GM12872 (cell line): ENCODE results near the gene SLX4IP.

ENCODE experiments used
- TF ChIP-seq, protein P1 (sequence below): IDR thresholded peaks from 3 replicates; pipeline ENCODE4 v1.5.1; 2011; ENCODE audit warnings: low read depth, mild to moderate bottlenecking, low read length, moderate library complexity; ENCODE audit not compliant: insufficient read depth

Gene SLX4IP

DNA sequence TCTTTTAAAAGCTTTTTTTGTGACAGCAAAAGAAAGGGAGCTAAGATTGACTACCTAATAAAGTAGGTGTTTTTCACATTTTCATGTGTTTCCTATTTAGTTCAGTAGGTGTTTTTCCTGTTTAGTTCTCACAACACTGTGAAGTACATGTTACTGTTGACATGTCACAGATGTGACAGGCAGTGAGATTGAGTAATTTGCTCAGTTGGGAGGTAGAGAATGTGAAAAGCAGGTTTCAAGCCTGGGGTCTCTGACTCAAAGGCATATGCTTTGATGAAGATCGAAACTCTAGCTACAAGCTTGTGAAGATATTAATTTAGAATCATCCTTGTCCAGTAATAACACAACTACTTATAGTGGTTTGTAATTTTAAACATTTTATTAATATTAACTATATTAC lies 43.1 kb downstream of the SLX4IP start:
- TF ChIP-seq, protein P1, sequence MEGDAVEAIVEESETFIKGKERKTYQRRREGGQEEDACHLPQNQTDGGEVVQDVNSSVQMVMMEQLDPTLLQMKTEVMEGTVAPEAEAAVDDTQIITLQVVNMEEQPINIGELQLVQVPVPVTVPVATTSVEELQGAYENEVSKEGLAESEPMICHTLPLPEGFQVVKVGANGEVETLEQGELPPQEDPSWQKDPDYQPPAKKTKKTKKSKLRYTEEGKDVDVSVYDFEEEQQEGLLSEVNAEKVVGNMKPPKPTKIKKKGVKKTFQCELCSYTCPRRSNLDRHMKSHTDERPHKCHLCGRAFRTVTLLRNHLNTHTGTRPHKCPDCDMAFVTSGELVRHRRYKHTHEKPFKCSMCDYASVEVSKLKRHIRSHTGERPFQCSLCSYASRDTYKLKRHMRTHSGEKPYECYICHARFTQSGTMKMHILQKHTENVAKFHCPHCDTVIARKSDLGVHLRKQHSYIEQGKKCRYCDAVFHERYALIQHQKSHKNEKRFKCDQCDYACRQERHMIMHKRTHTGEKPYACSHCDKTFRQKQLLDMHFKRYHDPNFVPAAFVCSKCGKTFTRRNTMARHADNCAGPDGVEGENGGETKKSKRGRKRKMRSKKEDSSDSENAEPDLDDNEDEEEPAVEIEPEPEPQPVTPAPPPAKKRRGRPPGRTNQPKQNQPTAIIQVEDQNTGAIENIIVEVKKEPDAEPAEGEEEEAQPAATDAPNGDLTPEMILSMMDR: no peak

DNA sequence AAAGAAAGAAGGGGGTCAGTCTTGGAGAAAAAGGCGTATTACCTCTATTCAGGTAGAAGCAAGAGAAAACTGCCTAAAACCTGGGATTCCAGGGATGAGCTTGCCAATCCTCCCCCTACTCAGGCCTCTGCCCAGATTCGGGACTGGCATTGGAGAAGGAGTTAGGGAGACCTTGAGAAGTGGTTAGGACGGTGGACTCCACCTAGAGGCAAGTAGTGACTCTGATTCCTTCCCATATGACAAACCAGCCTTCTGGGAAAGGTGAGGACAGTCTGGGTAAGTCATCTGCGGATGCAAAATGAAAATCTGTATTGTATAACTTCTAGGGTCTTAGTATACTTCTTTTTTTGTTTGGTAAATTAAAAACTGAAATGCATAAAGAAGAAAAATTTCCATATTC lies 43.8 kb downstream of the SLX4IP start:
- TF ChIP-seq, protein P1: no peak

DNA sequence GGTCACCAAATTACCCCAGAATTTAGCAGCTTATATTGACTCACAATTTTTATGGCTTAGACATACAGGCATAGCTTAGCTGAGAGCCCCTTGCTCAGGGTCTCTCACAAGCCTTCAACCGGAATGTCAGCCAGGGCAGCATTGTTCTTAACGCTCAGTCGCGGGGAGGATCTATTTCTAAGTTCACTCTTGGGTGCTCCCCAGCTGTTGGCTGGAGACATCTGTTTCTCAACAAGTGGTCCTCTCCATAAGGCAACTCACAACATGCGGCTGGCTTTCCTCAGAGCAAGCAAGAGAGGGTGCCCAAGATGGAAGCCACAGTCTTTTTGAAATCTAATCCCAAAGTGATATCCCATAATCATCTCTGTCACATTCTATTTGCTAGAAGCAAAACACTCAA lies 46.6 kb downstream of the SLX4IP start:
- TF ChIP-seq, protein P1: no peak

DNA sequence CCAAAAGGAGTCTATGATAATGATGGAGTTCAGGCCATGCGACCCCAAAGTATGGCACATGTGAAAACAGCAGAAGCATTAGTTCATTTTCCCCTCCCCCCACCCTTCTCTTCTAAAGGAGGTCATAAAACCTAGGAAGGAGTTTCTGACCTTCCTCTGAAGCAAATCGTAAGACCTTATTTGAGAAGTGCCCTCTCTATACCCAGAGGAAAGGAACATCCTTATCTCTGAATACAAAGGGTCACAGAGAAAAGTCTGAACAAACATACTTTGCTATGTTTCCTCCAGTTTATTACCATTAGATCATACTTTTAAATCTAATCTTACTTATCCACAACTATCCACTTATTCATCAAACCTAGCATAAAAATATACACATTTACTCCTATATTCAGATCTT lies 48.6 kb downstream of the SLX4IP start:
- TF ChIP-seq, protein P1: no peak

DNA sequence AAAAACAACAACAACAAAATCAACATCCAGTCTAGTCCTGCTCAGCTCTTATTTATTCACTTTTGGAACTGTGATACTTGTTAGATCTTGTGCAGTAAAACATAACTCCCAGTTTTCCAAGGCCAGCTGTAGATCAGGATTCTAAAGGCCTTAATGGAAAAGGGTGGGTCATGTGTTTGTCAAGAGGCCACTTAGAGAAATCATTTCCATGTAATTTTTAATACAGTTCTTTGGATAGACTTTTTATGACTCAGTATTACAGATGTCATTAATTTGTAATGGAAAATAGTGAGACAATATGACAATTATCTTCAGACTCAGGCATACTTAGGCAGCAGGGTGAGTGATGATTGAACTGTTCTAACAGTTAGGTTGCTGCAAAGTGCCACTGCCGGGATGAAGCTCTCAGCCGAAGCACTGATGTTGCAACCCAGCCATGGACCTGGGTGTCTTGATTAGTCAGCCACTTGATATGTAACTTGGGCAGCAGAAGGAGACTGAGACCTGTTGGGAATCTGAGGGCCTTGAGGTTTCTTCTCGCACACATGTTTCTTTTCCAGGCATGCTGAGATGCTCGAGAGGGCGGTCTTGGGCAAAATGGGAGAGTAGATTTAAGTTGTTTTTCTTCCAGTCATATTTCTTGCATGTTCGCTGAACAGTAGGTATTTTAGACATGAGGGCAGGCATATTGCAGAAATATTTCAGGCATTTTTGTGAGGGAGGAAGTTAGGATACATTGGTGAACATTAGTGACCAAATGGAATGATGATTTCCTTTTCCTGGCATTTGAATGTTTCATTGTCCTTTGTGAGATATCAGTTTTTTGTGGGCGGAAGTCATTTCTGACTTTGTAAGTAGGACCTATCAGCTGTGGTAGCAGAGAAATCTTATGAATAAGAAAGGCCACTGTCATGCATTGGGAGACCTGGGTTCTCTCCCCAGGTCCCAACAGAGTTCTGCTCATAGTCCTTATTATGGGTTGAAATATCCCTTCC lies 52.3 kb downstream of the SLX4IP start:
- TF ChIP-seq, protein P1: no peak

DNA sequence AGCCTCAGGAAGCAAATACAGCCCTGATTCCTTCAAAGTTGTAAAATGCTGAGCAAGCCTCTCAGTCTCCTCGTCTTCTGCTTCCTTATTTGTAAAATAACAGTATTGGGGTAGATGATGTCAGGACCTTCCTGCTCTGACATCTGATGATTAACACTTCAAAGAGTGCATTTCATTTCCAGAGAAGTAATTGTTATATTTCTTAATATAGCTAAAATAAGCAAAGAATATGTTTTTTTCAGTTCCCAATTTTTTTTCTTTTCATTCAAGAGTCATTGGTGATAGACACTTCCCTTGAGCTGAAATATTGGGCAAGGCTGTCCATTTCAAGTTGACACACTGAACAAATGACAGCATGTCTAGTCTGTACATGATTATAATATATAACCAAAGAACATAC lies 53.4 kb downstream of the SLX4IP start:
- TF ChIP-seq, protein P1: no peak

DNA sequence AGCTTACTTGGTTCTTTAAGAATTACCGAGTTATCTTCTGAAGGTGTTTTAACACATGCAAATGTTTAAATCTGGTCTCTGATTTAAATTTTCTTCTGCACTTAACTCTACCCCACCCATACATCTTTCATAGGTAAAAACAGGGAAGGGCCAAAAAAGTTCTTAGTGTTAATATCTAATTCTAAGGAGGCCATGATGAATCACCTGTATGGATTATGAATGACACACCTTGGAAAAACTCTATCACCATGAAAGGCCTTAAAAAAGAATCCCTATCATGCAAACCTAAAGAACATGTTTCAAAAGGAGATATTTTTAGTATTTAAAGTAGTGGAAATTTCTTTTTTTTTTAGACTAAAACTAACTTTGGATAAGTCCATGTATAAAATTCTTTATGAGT lies 54.7 kb downstream of the SLX4IP start:
- TF ChIP-seq, protein P1: no peak
